ENCODE data around the gene ACSF2. TPM values are rescaled to one million over a fixed set of nuclear protein-coding genes. Genes with fewer than 3 reads are reported as not detected.

ACSF2 gene
- total RNA-seq, 1 donor from 2014 or later = 13.6 TPM

- H3K27me3 Mint-ChIP-seq = no peaks in the 10 kb centered on the region
- intact Hi-C loops (cut with micrococcal nuclease) = no loop called here
- H3K27ac Mint-ChIP-seq = no peak overlapping the region
- no peak overlapping the region for H3K4me3 Mint-ChIP-seq
- H3K9me3 Mint-ChIP-seq = no peaks in the 10 kb centered on the region
- DNase-seq = no peak
- H3K36me3 Mint-ChIP-seq (ENCODE audit: low read depth) = no peaks in the 10 kb centered on the region
- peaks cover 7% of the 10 kb centered on the region for H3K4me1 Mint-ChIP-seq
These were observed 95.5 kb downstream of the ACSF2 start for GRCh38 chr17:50521514-50521913.

- Mint-ChIP-seq H3K9me3 (no peaks in the 10 kb centered on the region), H3K27ac (no peak overlapping the region), H3K4me1 (peaks cover 2% of the 10 kb centered on the region), H3K4me3 (no peak overlapping the region), H3K36me3 (ENCODE audit: low read depth) (no peaks in the 10 kb centered on the region), H3K27me3 (no peaks in the 10 kb centered on the region)
- DNase-seq = no peak
- intact Hi-C loops (cut with micrococcal nuclease) = no loop called here
These were observed 96.7 kb downstream of the ACSF2 start for GRCh38 chr17:50522766-50523165.

- no peak for DNase-seq
- no peaks in the 10 kb centered on the region for H3K36me3 Mint-ChIP-seq (ENCODE audit: low read depth)
- no peak overlapping the region for H3K4me3 Mint-ChIP-seq
- peaks cover 2% of the 10 kb centered on the region for H3K4me1 Mint-ChIP-seq
- intact Hi-C loops (cut with micrococcal nuclease) = no loop called here
- no peaks in the 10 kb centered on the region for H3K27me3 Mint-ChIP-seq
- no peaks in the 10 kb centered on the region for H3K9me3 Mint-ChIP-seq
- no peak overlapping the region for H3K27ac Mint-ChIP-seq
These were observed 97.2 kb downstream of the ACSF2 start for GRCh38 chr17:50523208-50523607.

Other genes with a start within 250 kb of the ACSF2 start
- gene COL1A1, start 224.6 kb upstream of the ACSF2 start, total RNA-seq = 1.6 and 2.0 TPM in 2 replicates
- gene TMEM92, start 151.8 kb upstream of the ACSF2 start, total RNA-seq = 0.44 and 0.47 TPM in 2 replicates
- gene XYLT2, start 80.1 kb upstream of the ACSF2 start, total RNA-seq = 65.3 and 66.5 TPM in 2 replicates
- 80.5 and 83.3 TPM in 2 replicates for gene MRPL27, start 53.0 kb upstream of the ACSF2 start, total RNA-seq
- 30.7 and 35.4 TPM in 2 replicates for gene EME1, start 53.0 kb upstream of the ACSF2 start, total RNA-seq
- 113 and 117 TPM in 2 replicates for gene LRRC59, start 28.7 kb upstream of the ACSF2 start, total RNA-seq
- not detected in 2 replicates for gene CHAD, start 42.7 kb downstream of the ACSF2 start, total RNA-seq
- 53.6 and 61.2 TPM in 2 replicates for gene RSAD1, start 52.6 kb downstream of the ACSF2 start, total RNA-seq
- 3.5 TPM in 2 replicates for gene MYCBPAP, start 82.2 kb downstream of the ACSF2 start, total RNA-seq
- gene EPN3, start 106.5 kb downstream of the ACSF2 start, total RNA-seq = not detected in 2 replicates
- gene SPATA20, start 121.0 kb downstream of the ACSF2 start, total RNA-seq = 21.6 and 22.4 TPM in 2 replicates
- 0.07 TPM in 1 of 2 replicates, not detected in the other for gene CACNA1G, start 134.5 kb downstream of the ACSF2 start, total RNA-seq
- not detected in 2 replicates for gene ABCC3, start 208.7 kb downstream of the ACSF2 start, total RNA-seq

Measured in activated CD4-positive, alpha-beta T cell treated with anti-CD3 and anti-CD28 coated beads, Interleukin-2, amount 10 ng/mL, durations not matched to agents 24 days and 14 days (primary cell).